ENCODE data around the gene NUBP2. TPM values are rescaled to one million over a fixed set of nuclear protein-coding genes. Genes with fewer than 3 reads are reported as not detected.

NUBP2 gene
- total RNA-seq, 1 donor from 2014 or later, result 111 TPM

DNA sequence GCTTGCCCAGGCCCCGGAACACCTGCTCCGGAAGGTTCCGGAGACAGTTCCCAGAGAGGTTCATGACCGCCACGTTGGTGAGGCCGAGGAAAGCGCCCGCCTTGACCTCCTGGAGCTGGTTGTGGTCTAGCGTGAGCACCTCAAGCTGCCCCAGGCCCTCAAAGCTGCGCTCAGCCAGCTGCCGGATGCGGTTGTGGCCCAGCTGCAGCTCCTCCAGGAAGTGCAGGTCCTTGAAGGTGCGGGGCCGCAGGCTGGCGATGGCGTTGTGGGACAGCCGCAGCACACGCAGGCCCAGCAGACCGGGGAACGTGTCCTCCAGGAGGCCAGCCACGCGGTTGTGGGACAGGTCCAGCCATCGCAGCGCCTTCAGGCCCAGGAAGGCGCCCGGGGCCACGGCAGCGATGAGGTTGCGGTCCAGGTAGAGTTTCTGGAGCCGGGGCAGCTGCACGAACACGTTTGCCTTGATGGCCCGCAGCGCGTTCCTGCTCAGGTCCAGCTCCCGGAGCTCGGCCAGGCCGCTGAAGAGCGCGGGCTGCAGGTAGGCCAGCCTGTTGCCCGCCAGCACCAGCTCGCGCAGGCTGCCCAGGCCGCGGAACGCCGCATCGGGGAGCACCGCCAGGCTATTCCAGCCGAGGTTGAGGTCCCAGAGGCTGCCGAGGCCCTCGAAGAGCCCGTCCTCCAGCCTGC is 8.6 kb downstream of the NUBP2 start:
- no peak for DNase-seq (ENCODE audit: low read depth)
- H3K4me3 ChIP-seq (ENCODE audit: low read depth, low read length), result no peak overlapping the region
- TF ChIP-seq, protein P1, sequence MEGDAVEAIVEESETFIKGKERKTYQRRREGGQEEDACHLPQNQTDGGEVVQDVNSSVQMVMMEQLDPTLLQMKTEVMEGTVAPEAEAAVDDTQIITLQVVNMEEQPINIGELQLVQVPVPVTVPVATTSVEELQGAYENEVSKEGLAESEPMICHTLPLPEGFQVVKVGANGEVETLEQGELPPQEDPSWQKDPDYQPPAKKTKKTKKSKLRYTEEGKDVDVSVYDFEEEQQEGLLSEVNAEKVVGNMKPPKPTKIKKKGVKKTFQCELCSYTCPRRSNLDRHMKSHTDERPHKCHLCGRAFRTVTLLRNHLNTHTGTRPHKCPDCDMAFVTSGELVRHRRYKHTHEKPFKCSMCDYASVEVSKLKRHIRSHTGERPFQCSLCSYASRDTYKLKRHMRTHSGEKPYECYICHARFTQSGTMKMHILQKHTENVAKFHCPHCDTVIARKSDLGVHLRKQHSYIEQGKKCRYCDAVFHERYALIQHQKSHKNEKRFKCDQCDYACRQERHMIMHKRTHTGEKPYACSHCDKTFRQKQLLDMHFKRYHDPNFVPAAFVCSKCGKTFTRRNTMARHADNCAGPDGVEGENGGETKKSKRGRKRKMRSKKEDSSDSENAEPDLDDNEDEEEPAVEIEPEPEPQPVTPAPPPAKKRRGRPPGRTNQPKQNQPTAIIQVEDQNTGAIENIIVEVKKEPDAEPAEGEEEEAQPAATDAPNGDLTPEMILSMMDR (conservative IDR thresholded peaks at IDR 0.05; ENCODE audit: low read depth, low read length), result no peak

DNA sequence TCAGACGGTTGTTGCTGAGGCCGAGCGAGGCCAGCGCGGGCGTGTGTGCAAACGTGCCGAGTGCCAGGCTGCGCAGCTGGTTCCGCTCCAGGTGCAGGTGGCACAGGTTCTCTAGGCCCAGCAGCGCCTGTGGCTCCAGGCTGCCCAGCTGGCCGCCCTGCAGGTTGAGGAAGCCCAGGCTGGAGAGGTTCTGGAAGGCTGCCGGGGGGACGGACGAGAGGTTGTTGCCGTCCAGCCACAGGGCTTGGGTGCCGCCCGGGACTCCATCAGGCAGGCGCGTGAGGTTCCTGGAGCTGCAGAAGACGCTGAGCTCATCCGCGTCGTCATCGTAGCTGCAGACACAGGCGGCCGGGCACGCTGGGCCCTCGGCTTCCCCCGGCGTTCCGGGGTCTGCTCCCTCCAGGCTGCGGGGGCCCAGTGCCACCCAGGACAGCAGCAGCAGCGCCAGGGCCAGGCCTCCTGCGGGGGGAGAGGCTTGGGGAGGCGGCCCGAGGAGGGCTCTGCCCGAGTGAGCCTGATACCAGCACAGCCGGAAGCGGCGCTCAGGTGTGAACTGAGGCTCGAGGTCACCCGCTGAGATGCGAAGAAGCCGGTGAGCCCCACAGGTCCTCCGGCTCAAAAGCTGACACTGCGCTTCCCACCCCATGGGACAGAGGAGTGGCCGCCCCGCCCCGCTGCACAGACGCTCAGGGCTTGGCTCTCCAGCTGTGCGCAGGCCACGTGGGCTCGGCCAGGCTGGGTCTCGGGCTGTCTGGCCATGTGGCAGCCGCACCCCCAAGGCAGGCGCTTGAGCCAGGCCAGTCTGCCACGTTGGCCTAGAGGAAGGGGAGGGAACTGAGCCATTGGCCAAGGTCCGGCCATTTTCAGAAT is 9.4 kb downstream of the NUBP2 start:
- TF ChIP-seq, protein P1 (conservative IDR thresholded peaks at IDR 0.05; ENCODE audit: low read depth, low read length), result no peak
- DNase-seq (ENCODE audit: low read depth), result no peak

DNA sequence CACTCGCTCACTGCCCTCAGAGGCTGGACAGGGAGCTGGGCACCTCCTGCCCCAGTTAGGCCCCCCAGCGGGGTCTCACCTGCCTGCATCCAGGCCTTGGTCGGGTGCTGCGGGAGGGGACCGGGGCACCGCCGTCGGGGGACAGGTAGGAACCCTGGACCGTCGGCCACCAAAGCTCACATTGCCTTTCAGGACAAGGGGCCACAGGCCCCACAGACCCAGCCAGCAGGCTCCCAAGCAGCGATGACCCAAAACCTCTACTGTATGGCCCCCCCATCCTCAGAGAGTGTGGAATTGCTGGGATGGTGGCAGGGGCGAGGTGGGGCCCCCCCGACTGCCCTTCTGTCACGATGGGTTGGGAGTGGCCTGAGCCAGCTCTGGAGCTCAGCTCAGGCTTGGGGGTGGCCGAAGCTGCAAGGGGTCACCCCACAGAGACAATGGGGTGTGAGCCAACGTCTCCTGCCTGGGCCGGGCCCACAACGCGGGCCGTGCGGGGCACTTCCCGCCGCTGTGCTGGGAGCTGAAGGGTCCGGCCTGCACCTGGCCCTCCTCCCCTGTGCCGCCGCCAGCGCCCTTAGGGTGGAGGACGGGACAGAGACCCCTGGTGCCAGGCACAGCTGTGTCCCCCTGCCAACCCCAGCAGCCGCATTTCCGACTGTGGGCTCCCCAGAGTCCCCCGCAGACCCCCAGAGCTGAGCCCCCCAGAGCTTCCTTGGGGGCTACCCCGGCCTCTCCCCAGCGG is 10.2 kb downstream of the NUBP2 start:
- DNase-seq (ENCODE audit: low read depth), result no peak
- TF ChIP-seq, protein P1 (conservative IDR thresholded peaks at IDR 0.05; ENCODE audit: low read depth, low read length), result no peak
- no peak overlapping the region for H3K4me3 ChIP-seq (ENCODE audit: low read depth, low read length)

More for the DNA sequence above, 9.4 kb downstream of the NUBP2 start:
- H3K4me3 ChIP-seq (ENCODE audit: low read depth, low read length), result no peak overlapping the region

DNA sequence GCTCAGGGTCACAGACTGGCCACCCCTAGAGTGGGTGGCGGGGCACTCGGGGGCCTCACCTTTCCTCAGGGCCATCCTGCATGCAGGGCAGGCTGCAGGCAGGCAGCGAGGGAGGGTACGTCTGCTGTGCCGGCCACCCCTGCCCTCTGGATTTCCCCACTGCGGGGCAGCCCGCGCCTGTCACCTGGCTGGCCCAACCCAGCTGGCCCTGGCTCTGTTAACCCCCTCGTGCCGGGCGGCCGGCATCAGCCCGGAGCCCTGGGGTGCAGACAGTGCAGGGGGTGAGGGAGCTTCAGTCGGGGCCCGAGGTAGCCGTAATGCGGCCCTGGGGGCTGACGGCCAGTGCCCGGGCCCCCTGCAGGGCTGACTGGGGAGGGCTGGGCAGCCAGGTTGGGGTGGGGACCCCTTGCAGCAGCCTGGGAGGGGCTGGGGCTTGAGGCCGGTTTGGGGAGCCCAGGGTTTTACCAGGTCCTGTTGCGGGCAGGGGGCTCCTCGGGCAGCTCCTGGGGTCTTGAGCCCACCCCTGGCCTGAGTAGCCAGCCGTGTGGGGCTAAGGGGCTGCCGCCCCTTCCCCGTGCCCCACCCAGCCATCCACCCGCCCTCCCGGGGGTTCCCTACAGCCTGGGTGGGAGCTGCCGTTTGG is 10.9 kb downstream of the NUBP2 start, which contains the start of gene IGFALS:
Gene IGFALS, minus strand, starts transcription at position 128 of the 643 bp plus-strand sequence. Its CDS starts 53 bp downstream, at position 75.
- TF ChIP-seq, protein P1 (conservative IDR thresholded peaks at IDR 0.05; ENCODE audit: low read depth, low read length), result no peak
- no peak for DNase-seq (ENCODE audit: low read depth)

DNA sequence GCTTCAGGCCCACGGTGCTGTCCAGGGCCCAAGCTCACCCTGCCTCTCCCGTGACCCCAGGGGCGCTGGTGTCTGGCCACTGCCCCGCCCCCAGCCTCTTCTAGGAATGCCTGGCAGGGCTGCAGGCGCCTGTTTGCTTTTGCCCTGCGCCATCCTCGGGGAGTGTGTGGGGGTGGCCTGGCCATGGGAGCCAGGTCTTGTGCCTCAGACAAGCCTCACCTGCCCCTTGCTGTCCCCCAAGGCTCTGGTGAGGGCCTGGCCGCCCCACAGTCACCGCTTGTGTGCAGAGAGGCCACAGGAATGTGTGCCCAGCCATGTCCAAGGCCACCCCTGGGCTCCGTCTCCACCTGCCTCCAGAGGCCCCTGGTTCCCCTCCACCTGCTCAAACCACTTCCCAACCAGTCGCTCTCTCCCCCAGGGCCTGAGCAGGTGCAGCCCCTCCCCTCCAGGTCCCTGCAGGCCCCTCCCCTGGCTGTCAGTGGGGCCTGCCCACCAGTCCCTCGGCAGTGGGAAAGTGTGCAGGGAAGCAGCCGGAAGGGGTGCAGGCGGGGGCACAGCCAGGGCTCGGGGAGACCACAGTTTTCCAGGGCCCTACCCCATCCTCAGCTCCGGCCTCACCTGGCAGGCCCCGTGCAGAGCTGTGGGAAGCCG is 11.6 kb downstream of the NUBP2 start:
- no peak for DNase-seq (ENCODE audit: low read depth)
- no peak overlapping the region for H3K4me3 ChIP-seq (ENCODE audit: low read depth, low read length)
- TF ChIP-seq, protein P1 (conservative IDR thresholded peaks at IDR 0.05; ENCODE audit: low read depth, low read length), result no peak

More for the DNA sequence above, 10.9 kb downstream of the NUBP2 start, which contains the start of gene IGFALS:
- H3K4me3 ChIP-seq (ENCODE audit: low read depth, low read length), result no peak within 1 kb of the TSS
